Activated CD4-positive, alpha-beta T cell treated with anti-CD3 and anti-CD28 coated beads for 48 hours (primary cell): ENCODE results near the gene ALX1.

ENCODE experiments used
- DNase-seq: peaks from one replicate; pipeline ENCODE4 v3.0.0-alpha.2; 2020

The ALX1 gene

GRCh38 chr12:85280165-85280983 is at the start of gene ALX1:
TSS of gene ALX1 (plus strand) at chr12:85280220. CDS start at chr12:85280262, 42 bp downstream.
- no peak for DNase-seq

GRCh38 chr12:85237327-85237726 is 42.7 kb upstream of the ALX1 start:
- DNase-seq = no peak

- DNase-seq = no peak
Observed at GRCh38 chr12:85244561-85244960, 35.5 kb upstream of the ALX1 start.

- DNase-seq = no peak
Observed at GRCh38 chr12:85253853-85254252, 26.2 kb upstream of the ALX1 start.

- no peak for DNase-seq
Observed at GRCh38 chr12:85257671-85258070, 22.3 kb upstream of the ALX1 start.

GRCh38 chr12:85260447-85260846 is 19.6 kb upstream of the ALX1 start:
- no peak for DNase-seq

GRCh38 chr12:85260896-85261295 is 19.1 kb upstream of the ALX1 start:
- no peak for DNase-seq

GRCh38 chr12:85266356-85266755 is 13.7 kb upstream of the ALX1 start:
- DNase-seq = no peak

GRCh38 chr12:85273381-85274314 is 6.4 kb upstream of the ALX1 start:
- no peak for DNase-seq

GRCh38 chr12:85274315-85274651 is 5.7 kb upstream of the ALX1 start:
- no peak for DNase-seq

GRCh38 chr12:85275374-85275773 is 4.6 kb upstream of the ALX1 start:
- DNase-seq = no peak

- no peak for DNase-seq
Observed at GRCh38 chr12:85277191-85277590, 2.8 kb upstream of the ALX1 start.

GRCh38 chr12:85277900-85278597 is 2.0 kb upstream of the ALX1 start:
- DNase-seq = no peak

GRCh38 chr12:85278598-85279448 is 1.2 kb upstream of the ALX1 start:
- DNase-seq = no peak

- no peak for DNase-seq
Observed at GRCh38 chr12:85279449-85280164, 413 bp upstream of the ALX1 start.

- DNase-seq = no peak
Observed at GRCh38 chr12:85280984-85281630, 1.1 kb downstream of the ALX1 start.

- no peak for DNase-seq
Observed at GRCh38 chr12:85281636-85282312, 1.8 kb downstream of the ALX1 start.

- DNase-seq = no peak
Observed at GRCh38 chr12:85283560-85283959, 3.5 kb downstream of the ALX1 start.

GRCh38 chr12:85296362-85296761 is 16.3 kb downstream of the ALX1 start:
- DNase-seq = no peak

- DNase-seq = no peak
Observed at GRCh38 chr12:85299053-85299452, 19.0 kb downstream of the ALX1 start.

- no peak for DNase-seq
Observed at GRCh38 chr12:85301051-85301450, 21.0 kb downstream of the ALX1 start.
